ENCODE measurements around the gene PTPRN2. TPM values are rescaled to one million over a fixed set of nuclear protein-coding genes. Genes with fewer than 3 reads are reported as not detected.

PTPRN2 gene
- total and polyA plus RNA-seq, 2 experiments from 2014 or later: 0.28 TPM; not detected in 1

GRCh38 chr7:157993406-157994105 is 594.1 kb downstream of the PTPRN2 start:
- no peaks in the 10 kb centered on the region for H3K4me1 ChIP-seq (ENCODE audit: low read depth)
- TF ChIP-seq CTCF (IDR thresholded peaks at IDR 0.05; ENCODE audit: low read depth, low read length): no peak
- no peaks in the 10 kb centered on the region for H3K9me3 ChIP-seq (ENCODE audit: low read depth)
- no peaks in the 10 kb centered on the region for H3K27me3 ChIP-seq
- no peak for DNase-seq (ENCODE audit: low read depth in 1 of 2, low spot score in 1 of 2)
- no peak overlapping the region for H3K4me3 ChIP-seq
- H3K36me3 ChIP-seq: no peaks in the 10 kb centered on the region
- H3K27ac ChIP-seq: no peak overlapping the region

GRCh38 chr7:157992511-157993160 is 595.0 kb downstream of the PTPRN2 start:
- no peak overlapping the region for H3K27ac ChIP-seq
- no peak for TF ChIP-seq CTCF (IDR thresholded peaks at IDR 0.05; ENCODE audit: low read depth, low read length)
- no peaks in the 10 kb centered on the region for H3K4me1 ChIP-seq (ENCODE audit: low read depth)
- H3K27me3 ChIP-seq: no peaks in the 10 kb centered on the region
- H3K36me3 ChIP-seq: no peaks in the 10 kb centered on the region
- no peak for DNase-seq (ENCODE audit: low read depth in 1 of 2, low spot score in 1 of 2)
- H3K9me3 ChIP-seq (ENCODE audit: low read depth): no peaks in the 10 kb centered on the region
- H3K4me3 ChIP-seq: no peak overlapping the region

GRCh38 chr7:157991761-157992160 is 595.9 kb downstream of the PTPRN2 start:
- H3K27ac ChIP-seq: no peak overlapping the region
- no peak overlapping the region for H3K4me3 ChIP-seq
- H3K4me1 ChIP-seq (ENCODE audit: low read depth): no peaks in the 10 kb centered on the region
- no peak for DNase-seq (ENCODE audit: low read depth in 1 of 2, low spot score in 1 of 2)
- H3K9me3 ChIP-seq (ENCODE audit: low read depth): no peaks in the 10 kb centered on the region
- no peak for TF ChIP-seq CTCF (IDR thresholded peaks at IDR 0.05; ENCODE audit: low read depth, low read length)
- no peaks in the 10 kb centered on the region for H3K27me3 ChIP-seq
- H3K36me3 ChIP-seq: no peaks in the 10 kb centered on the region

GRCh38 chr7:157991351-157991750 is 596.3 kb downstream of the PTPRN2 start:
- H3K9me3 ChIP-seq (ENCODE audit: low read depth): no peaks in the 10 kb centered on the region
- no peaks in the 10 kb centered on the region for H3K27me3 ChIP-seq
- no peak overlapping the region for H3K27ac ChIP-seq
- H3K4me1 ChIP-seq (ENCODE audit: low read depth): no peaks in the 10 kb centered on the region
- H3K4me3 ChIP-seq: no peak overlapping the region
- H3K36me3 ChIP-seq: no peaks in the 10 kb centered on the region
- TF ChIP-seq CTCF (IDR thresholded peaks at IDR 0.05; ENCODE audit: low read depth, low read length): no peak
- DNase-seq (ENCODE audit: low read depth in 1 of 2, low spot score in 1 of 2): no peak

- Histone ChIP-seq H3K36me3 (no peaks in the 10 kb centered on the region), H3K27me3 (no peaks in the 10 kb centered on the region), H3K27ac (no peak overlapping the region), H3K4me1 (ENCODE audit: low read depth) (no peaks in the 10 kb centered on the region), H3K4me3 (no peak overlapping the region), H3K9me3 (ENCODE audit: low read depth) (no peaks in the 10 kb centered on the region)
- DNase-seq (ENCODE audit: low read depth in 1 of 2, low spot score in 1 of 2): no peak
- TF ChIP-seq CTCF (IDR thresholded peaks at IDR 0.05; ENCODE audit: low read depth, low read length): no peak
These were observed 596.8 kb downstream of the PTPRN2 start for GRCh38 chr7:157990881-157991250.

Data from cardiac muscle cell (in vitro differentiated cells and primary cell).